GM10248 (cell line): ENCODE measurements around the gene C1orf105.

ENCODE experiments used
- CTCF ChIA-PET: fragments of 300-600 bp; sonication (Branson Sonifier 250); formaldehyde crosslinking; extraction: SDS; loops from one replicate; lab custom pipeline; 2021; ENCODE audit warnings: antibody characterized with exemption; lab: Yijun Ruan, JAX
- POLR2A ChIA-PET: fragments of 350-650 bp; sonication (Branson Sonifier 250); formaldehyde crosslinking; extraction: SDS; loops from one replicate; lab custom pipeline; 2020; ENCODE audit warnings: antibody characterized with exemption; lab: Yijun Ruan, JAX
- DNase-seq: peaks from one replicate; pipeline ENCODE4 v3.0.0; 2012; ENCODE audit errors: extremely low spot score
- TF ChIP-seq, protein P1 (sequence below): IDR thresholded peaks from 2 replicates; pipeline ENCODE4 v1.5.1; 2012; ENCODE audit warnings: mild to moderate bottlenecking, low read depth; ENCODE audit errors: extremely low read depth, missing control alignments, control extremely low read depth

The C1orf105 gene

DNA sequence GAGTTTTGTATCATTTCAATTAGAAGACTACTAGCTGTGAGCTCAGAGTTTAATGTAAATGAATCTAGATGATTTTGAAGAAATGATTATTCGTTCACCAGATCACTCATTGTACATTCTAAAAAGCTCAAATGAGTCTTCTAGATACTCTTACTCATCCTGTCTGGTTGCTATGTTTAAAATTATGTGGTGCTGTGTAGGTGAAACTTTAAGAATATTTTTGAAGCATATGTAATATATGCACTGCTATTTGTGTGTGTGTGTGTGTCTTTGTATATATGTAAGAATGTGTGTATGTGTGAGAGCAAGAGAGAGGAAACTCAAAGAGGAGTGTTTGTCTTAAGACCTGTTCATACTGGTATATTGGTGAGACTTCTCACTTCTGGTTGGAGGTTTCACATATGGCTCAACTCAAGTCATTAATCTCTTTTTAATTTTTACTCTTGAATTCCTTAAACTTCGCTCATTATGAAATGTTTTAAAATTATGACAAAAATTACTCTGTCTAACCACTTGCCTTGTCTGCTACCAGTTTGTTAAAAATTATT, 8.6 kb upstream of the C1orf105 start:
- ChIA-PET CTCF (interaction anchor here (0.8 to 2.2 kb wide), 4 partner anchors 10 to 23 kb away, joined by 3 to 13 read pairs (median 4); no protein-coding TSS in a partner anchor), POLR2A (no interaction called here)
- DNase-seq = no peak
- TF ChIP-seq, protein P1, sequence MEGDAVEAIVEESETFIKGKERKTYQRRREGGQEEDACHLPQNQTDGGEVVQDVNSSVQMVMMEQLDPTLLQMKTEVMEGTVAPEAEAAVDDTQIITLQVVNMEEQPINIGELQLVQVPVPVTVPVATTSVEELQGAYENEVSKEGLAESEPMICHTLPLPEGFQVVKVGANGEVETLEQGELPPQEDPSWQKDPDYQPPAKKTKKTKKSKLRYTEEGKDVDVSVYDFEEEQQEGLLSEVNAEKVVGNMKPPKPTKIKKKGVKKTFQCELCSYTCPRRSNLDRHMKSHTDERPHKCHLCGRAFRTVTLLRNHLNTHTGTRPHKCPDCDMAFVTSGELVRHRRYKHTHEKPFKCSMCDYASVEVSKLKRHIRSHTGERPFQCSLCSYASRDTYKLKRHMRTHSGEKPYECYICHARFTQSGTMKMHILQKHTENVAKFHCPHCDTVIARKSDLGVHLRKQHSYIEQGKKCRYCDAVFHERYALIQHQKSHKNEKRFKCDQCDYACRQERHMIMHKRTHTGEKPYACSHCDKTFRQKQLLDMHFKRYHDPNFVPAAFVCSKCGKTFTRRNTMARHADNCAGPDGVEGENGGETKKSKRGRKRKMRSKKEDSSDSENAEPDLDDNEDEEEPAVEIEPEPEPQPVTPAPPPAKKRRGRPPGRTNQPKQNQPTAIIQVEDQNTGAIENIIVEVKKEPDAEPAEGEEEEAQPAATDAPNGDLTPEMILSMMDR = no peak

GRCh38 chr1:172414331-172414730, 6.2 kb upstream of the C1orf105 start:
- TF ChIP-seq, protein P1 = no peak
- DNase-seq = no peak
- ChIA-PET CTCF (no interaction called here), POLR2A (no interaction called here)

DNA sequence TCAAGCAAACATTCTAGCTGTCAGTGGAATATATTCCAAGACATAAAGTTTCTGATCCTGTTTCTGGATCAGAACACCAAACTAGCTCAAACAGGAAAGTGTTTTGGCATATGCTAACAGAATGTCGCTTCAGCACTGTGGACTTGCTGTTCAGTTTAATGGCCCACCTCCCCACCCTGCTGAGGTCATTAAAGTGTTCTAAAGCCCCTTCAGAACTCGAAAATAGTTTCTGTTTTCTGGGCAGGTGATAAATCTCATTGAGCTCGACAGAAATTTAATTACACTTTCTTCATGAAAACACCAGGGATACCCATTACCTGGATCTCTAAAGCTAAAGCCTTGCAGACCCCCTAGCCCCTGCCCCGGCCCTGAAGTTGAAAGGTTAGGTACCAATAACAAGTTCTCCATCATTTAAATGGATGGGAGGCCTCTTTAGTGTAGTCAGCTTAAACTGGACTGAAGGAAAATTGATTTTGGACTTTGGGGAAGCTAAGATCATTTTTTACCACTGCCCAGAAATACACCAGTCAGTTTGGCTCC, 3.9 kb upstream of the C1orf105 start:
- ChIA-PET CTCF (interaction anchor here (0.9 to 2.0 kb wide), 9 partner anchors 8 to 414 kb away, joined by 3 to 7 read pairs (median 4); no protein-coding TSS in a partner anchor), POLR2A (no interaction called here)
- no peak for DNase-seq
- TF ChIP-seq, protein P1 = no peak

- TF ChIP-seq, protein P1 = no peak
- POLR2A ChIA-PET = no interaction called here
- DNase-seq = no peak
- CTCF ChIA-PET = interaction anchor here (1.0 to 1.9 kb wide), 6 partner anchors 9 to 283 kb away, joined by 3 to 5 read pairs (median 4); no protein-coding TSS in a partner anchor
Observed at GRCh38 chr1:172417557-172417956, 2.9 kb upstream of the C1orf105 start.

DNA sequence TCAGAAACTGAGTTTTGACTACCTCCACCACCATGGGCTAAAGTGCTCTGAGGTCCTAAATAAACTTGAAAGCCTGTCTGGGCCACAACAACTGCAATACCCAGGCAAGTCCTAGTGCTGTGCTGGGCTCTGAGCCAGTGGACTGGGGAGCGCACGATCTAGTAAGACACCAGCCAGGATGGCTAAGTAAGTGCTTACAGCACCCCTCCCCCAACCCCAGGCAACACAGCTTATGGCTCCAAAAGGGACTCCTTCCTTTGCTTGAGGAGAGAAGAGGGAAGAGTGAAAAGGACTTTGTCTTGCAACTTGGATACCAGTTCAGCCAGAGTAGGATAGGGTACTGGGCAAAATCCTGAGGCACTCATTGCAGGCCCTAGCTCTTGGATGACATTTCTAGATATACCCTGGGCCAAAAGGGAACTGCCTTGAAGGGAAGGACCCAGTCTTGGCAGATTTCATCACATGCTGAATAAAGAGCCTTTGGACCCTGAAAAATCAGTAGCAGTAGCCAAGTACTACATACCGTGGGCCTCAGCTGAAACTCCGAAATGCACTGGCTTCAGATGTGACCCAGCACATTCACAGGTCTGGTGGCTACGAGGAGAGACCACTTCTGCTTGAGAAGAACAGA, 1.6 kb downstream of the C1orf105 start:
- TF ChIP-seq, protein P1 = no peak
- ChIA-PET CTCF (interaction anchor here (0.8 to 1.9 kb wide), 2 partner anchors 10 to 19 kb away, joined by 3 to 4 read pairs; no protein-coding TSS in a partner anchor), POLR2A (no interaction called here)
- no peak for DNase-seq

DNA sequence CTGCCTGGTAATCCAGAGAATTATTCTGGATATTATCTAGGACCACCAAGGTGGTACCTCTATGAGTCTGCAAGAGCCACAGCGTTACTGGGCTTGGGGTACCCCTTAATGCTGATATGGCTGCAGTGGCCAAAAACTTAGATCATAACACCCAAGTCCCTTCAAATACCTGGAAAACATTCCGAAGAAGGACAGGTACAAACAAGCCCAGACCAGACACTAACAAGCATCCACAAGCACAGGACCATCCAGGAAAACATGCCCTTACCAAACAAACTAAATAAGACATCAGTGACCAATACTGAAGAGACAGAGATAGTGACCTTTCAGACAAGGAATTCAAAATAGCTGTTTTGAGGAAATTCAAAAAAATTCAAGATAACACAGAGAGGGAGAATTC, 2.9 kb downstream of the C1orf105 start:
- TF ChIP-seq, protein P1 = no peak
- CTCF ChIA-PET = no interaction called here
- POLR2A ChIA-PET = no interaction called here
- DNase-seq = no peak
